Kidney capillary endothelial cell (primary cell): Measurements from ENCODE around the gene MAP7D1.
"Not testable (repeated sequence)": the region's sequence is repeated elsewhere in the genome, so short reads cannot be mapped to it uniquely, and the experiment has no call there.

ENCODE experiments used
- DNase-seq: peaks from one replicate; pipeline ENCODE4 v3.0.0-alpha.2; 2018; ENCODE audit warnings: low spot score

The MAP7D1 gene

GRCh38 chr1:36203554-36204346, 47.8 kb downstream of the MAP7D1 start:
- no peak for DNase-seq

GRCh38 chr1:36204347-36204909, 48.5 kb downstream of the MAP7D1 start:
- DNase-seq: no peak

- no peak for DNase-seq
Measured at GRCh38 chr1:36206323-36206858, 50.4 kb downstream of the MAP7D1 start.

GRCh38 chr1:36207339-36207738, 51.4 kb downstream of the MAP7D1 start:
- no peak for DNase-seq

- DNase-seq: no peak
Measured at GRCh38 chr1:36208978-36209703, 53.2 kb downstream of the MAP7D1 start.

GRCh38 chr1:36211307-36211706, 55.3 kb downstream of the MAP7D1 start:
- DNase-seq: no peak

GRCh38 chr1:36211841-36212240, 55.9 kb downstream of the MAP7D1 start:
- no peak for DNase-seq

GRCh38 chr1:36212782-36213181, 56.8 kb downstream of the MAP7D1 start:
- no peak for DNase-seq

- no peak for DNase-seq
Measured at GRCh38 chr1:36217670-36218069, 61.7 kb downstream of the MAP7D1 start.

GRCh38 chr1:36221901-36222300, 65.9 kb downstream of the MAP7D1 start:
- not testable (repeated sequence) for DNase-seq

- no peak for DNase-seq
Measured at GRCh38 chr1:36222481-36223380, 66.8 kb downstream of the MAP7D1 start.

- DNase-seq: peak; percentile 42
Measured at GRCh38 chr1:36223381-36223995, 67.5 kb downstream of the MAP7D1 start.

GRCh38 chr1:36223996-36224536, 68.1 kb downstream of the MAP7D1 start, which contains the start of gene THRAP3:
Gene THRAP3, plus strand, starts transcription at chr1:36224443. Its CDS starts 58,121 bp downstream, at chr1:36282564.
- DNase-seq: peak; percentile 100

- DNase-seq: peak; percentile 82
Measured at GRCh38 chr1:36224537-36225282, 68.8 kb downstream of the MAP7D1 start.

- no peak for DNase-seq
Measured at GRCh38 chr1:36225283-36225899, 69.4 kb downstream of the MAP7D1 start.

GRCh38 chr1:36230279-36230678, 74.3 kb downstream of the MAP7D1 start:
- DNase-seq: not testable (repeated sequence)
